ENCODE measurements around the gene LIX1. TPM values are rescaled to one million over a fixed set of nuclear protein-coding genes. Genes with fewer than 3 reads are reported as not detected.

Gene LIX1
- total and polyA plus RNA-seq, 8 donors, result 0.12 to 1.8 (median 1.3) TPM; not detected in 3

Small RNA genes within 50 kb of the gene (small RNA-seq; reads per million reads assigned to genes)
- 0 reads per million in 4 donors for gene RNU1-73P

Other genes starting within 250 kb of the LIX1 start
- gene LNPEP, start 206.5 kb downstream of the LIX1 start, total RNA-seq, result 100 to 1,000 TPM in 1 of 5 donors, 10 to 100 TPM in 3, 1 to 10 TPM in 1; 8.1 to 160 (median 71.9) TPM
- gene LNPEP, start 206.5 kb downstream of the LIX1 start, polyA plus RNA-seq, result 1 to 10 TPM; 2.0 to 5.1 (median 2.4) TPM
- 10 to 100 TPM in 3 of 5 donors, 1 to 10 TPM in 2; 1.2 to 42.2 (median 11.2) TPM for gene RIOK2, start 40.6 kb upstream of the LIX1 start, total RNA-seq
- gene RIOK2, start 40.6 kb upstream of the LIX1 start, polyA plus RNA-seq, result 10 to 100 TPM in 2 of 3 donors, 1 to 10 TPM in 1; 6.7 to 12.5 (median 11.1) TPM